K562 (cell line): ENCODE measurements around the gene ZMIZ1. TPM values are rescaled to one million over a fixed set of nuclear protein-coding genes. Genes with fewer than 3 reads are reported as not detected.

ENCODE experiments used
- ATF3 ChIP-seq, 2 experiments: fragments of 450-650 bp in 1 of 2; sonication (generic) in 1 of 2; formaldehyde crosslinking in 1 of 2; IDR thresholded peaks in 1 of 2; conservative IDR thresholded peaks in 1 of 2; 2 replicates each; pipeline versions ENCODE4 v1.6.1 to v1.8.1; 2016 to 2023; ENCODE audit warnings: mild to moderate bottlenecking in 2 of 2, moderate library complexity in 2 of 2, inconsistent platforms in 1 of 2, missing genetic modification reagents in 1 of 2
- CAMTA2 ChIP-seq: fragments of 250-450 bp; sonication (Bioruptor Pico); conservative IDR thresholded peaks from 2 replicates; pipeline ENCODE4 v1.5.1; 2022
- ELF1 ChIP-seq: fragments of 200-800 bp; sonication (Bioruptor generic); IDR thresholded peaks from 2 replicates; pipeline ENCODE4 v1.6.1; 2016; ENCODE audit warnings: missing genetic modification characterization, missing compliant biosample characterization
- GATAD2A ChIP-seq: fragments of 450-650 bp; IDR thresholded peaks from 2 replicates; pipeline ENCODE4 v1.6.1; 2017
- HEY1 ChIP-seq: fragments of 250-450 bp; sonication (Bioruptor Pico); IDR thresholded peaks from 2 replicates; pipeline ENCODE4 v1.5.0; 2020; ENCODE audit warnings: mild to moderate bottlenecking, moderate library complexity, borderline replicate concordance
- HNRNPLL ChIP-seq: fragments of 200-400 bp; formaldehyde crosslinking; IDR thresholded peaks from 2 replicates; pipeline ENCODE4 v1.6.1; 2017; ENCODE audit warnings: low read length, low read depth, mild to moderate bottlenecking; ENCODE audit not compliant: poor library complexity, severe bottlenecking
- KDM4B ChIP-seq, 2 experiments: fragments of 450-650 bp in 1 of 2; sonication (generic) in 1 of 2; IDR thresholded peaks; 2 replicates each; pipeline ENCODE4 v1.6.1; 2016 to 2017; ENCODE audit warnings: borderline replicate concordance in 2 of 2, antibody characterized with exemption in 1 of 2, low read depth in 1 of 2, mild to moderate bottlenecking in 1 of 2
- MBD2 ChIP-seq: sonication (generic); IDR thresholded peaks from 2 replicates; pipeline ENCODE4 v1.6.1; 2016; ENCODE audit warnings: low read depth, borderline replicate concordance
- NONO ChIP-seq, 2 experiments: fragments of 200-400 bp in 1 of 2; fragments of 450-650 bp in 1 of 2; formaldehyde crosslinking in 1 of 2; IDR thresholded peaks; 2 replicates each; pipeline ENCODE4 v1.6.1; 2017; ENCODE audit warnings: low read depth in 2 of 2, mild to moderate bottlenecking in 2 of 2, moderate library complexity in 2 of 2, low read length in 1 of 2
- NR3C1 ChIP-seq: sonication (generic); formaldehyde crosslinking; IDR thresholded peaks from 2 replicates; pipeline ENCODE4 v1.8.1; 2022; ENCODE audit warnings: missing genetic modification reagents
- PYGO2 ChIP-seq: fragments of 450-650 bp; IDR thresholded peaks from 2 replicates; pipeline ENCODE4 v1.6.1; 2016; ENCODE audit warnings: mild to moderate bottlenecking, missing genetic modification characterization, moderate library complexity, missing compliant biosample characterization
- RERE ChIP-seq: sonication (generic); formaldehyde crosslinking; IDR thresholded peaks from 2 replicates; pipeline ENCODE4 v1.8.0; 2023; ENCODE audit warnings: missing genetic modification reagents, mild to moderate bottlenecking, borderline replicate concordance
- SAFB2 ChIP-seq: fragments of 200-400 bp; formaldehyde crosslinking; IDR thresholded peaks from 2 replicates; pipeline ENCODE4 v1.6.1; 2018; ENCODE audit warnings: borderline replicate concordance, low read length, low read depth, moderate library complexity; ENCODE audit not compliant: severe bottlenecking
- TCF7 ChIP-seq: sonication (generic); IDR thresholded peaks from 2 replicates; pipeline ENCODE4 v1.6.1; 2016; ENCODE audit warnings: antibody characterized with exemption, borderline replicate concordance
- ZEB2 ChIP-seq: fragments of 450-650 bp; IDR thresholded peaks from 2 replicates; pipeline ENCODE4 v1.6.1; 2016
- polyA plus RNA-seq, 8 experiments: library from polyadenylated mRNA; depleted of rRNA in 4 of 8; stranded (reverse) in 5 of 8; unstranded in 3 of 8; fragments of >200 nt; fragmentation: Nextera tagmentation in 2 of 8; fragmentation: Illumina TruSeq in 1 of 8; extraction: Ambion mirVana in 2 of 8; extraction: Trizol in 1 of 8; gene quantifications; 2 replicates each; pipeline versions ENCODE4 v1.2.1 to v1.2.3, GENCODE V29; 2011 to 2014; ENCODE audit warnings: inconsistent platforms in 1 of 8, missing spikeins in 1 of 8
- total RNA-seq, 7 experiments: library from RNA; depleted of rRNA in 6 of 7; stranded (reverse); fragments of >200 nt in 6 of 7; fragmentation: Illumina TruSeq in 2 of 7; extraction: Trizol in 2 of 7; gene quantifications; 2 replicates each; pipeline versions ENCODE4 v1.2.1 to v1.2.3, GENCODE V29; 2011 to 2021; ENCODE audit warnings: low replicate concordance in 1 of 7
- TF ChIP-seq, protein P1 (sequence below): fragments of 250-450 bp; sonication (Bioruptor Pico); IDR thresholded peaks from 2 replicates; pipeline ENCODE4 v1.4.0; 2020; ENCODE audit warnings: mild to moderate bottlenecking, moderate library complexity

Gene ZMIZ1
- total and polyA plus RNA-seq, 9 of the 15 experiments (the other 6 are each of a cell fraction or from before 2014, with no cell fraction given): 1.0 to 37.3 (median 4.3) TPM

- TF ChIP-seq ELF1 (tag) (no peak), ATF3 (IDR thresholded peaks at IDR 0.05) (no peak), ATF3 (CRISPR knock-in tag; conservative IDR thresholded peaks at IDR 0.05) (no peak), NONO (IDR thresholded peaks at IDR 0.05; ENCODE audit: low read depth in 2 of 2, low read length in 1 of 2) (peak in 1 of 2 experiments; percentile 73; a peak in 1 of 4 replicates), HEY1 (CRISPR knock-in tag) (no peak), ZEB2 (0 out of 2 replicates have a peak, but pooled peaks have one; percentile 32), SAFB2 (no peak), NR3C1 (CRISPR knock-in tag) (no peak), MBD2 (no peak), TCF7 (peak; percentile 83; the same call in 1 of the 2 replicates), GATAD2A (peak; percentile 86; the same call in 1 of the 2 replicates), PYGO2 (tag) (no peak), HNRNPLL (peak; percentile 74), RERE (CRISPR knock-in tag) (no peak), CAMTA2 (no peak), KDM4B (IDR thresholded peaks at IDR 0.05; ENCODE audit: borderline replicate concordance in 2 of 2, low read depth in 1 of 2) (no peak)
- TF ChIP-seq, protein P1, sequence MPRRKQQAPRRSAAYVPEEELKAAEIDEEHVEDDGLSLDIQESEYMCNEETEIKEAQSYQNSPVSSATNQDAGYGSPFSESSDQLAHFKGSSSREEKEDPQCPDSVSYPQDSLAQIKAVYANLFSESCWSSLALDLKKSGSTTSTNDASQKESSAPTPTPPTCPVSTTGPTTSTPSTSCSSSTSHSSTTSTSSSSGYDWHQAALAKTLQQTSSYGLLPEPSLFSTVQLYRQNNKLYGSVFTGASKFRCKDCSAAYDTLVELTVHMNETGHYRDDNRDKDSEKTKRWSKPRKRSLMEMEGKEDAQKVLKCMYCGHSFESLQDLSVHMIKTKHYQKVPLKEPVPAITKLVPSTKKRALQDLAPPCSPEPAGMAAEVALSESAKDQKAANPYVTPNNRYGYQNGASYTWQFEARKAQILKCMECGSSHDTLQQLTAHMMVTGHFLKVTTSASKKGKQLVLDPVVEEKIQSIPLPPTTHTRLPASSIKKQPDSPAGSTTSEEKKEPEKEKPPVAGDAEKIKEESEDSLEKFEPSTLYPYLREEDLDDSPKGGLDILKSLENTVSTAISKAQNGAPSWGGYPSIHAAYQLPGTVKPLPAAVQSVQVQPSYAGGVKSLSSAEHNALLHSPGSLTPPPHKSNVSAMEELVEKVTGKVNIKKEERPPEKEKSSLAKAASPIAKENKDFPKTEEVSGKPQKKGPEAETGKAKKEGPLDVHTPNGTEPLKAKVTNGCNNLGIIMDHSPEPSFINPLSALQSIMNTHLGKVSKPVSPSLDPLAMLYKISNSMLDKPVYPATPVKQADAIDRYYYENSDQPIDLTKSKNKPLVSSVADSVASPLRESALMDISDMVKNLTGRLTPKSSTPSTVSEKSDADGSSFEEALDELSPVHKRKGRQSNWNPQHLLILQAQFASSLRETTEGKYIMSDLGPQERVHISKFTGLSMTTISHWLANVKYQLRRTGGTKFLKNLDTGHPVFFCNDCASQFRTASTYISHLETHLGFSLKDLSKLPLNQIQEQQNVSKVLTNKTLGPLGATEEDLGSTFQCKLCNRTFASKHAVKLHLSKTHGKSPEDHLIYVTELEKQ (CRISPR knock-in tag): no peak
Measured at GRCh38 chr10:79068562-79069324, at the start of gene ZMIZ1 (continued).
